Ecto neural progenitor cell (in vitro differentiated cells): ENCODE results near the gene GLYAT.

Experiments
- DNase-seq: peaks from one replicate; pipeline ENCODE4 v3.0.0-alpha.2; 2018; ENCODE audit warnings: low spot score

Gene GLYAT

DNA sequence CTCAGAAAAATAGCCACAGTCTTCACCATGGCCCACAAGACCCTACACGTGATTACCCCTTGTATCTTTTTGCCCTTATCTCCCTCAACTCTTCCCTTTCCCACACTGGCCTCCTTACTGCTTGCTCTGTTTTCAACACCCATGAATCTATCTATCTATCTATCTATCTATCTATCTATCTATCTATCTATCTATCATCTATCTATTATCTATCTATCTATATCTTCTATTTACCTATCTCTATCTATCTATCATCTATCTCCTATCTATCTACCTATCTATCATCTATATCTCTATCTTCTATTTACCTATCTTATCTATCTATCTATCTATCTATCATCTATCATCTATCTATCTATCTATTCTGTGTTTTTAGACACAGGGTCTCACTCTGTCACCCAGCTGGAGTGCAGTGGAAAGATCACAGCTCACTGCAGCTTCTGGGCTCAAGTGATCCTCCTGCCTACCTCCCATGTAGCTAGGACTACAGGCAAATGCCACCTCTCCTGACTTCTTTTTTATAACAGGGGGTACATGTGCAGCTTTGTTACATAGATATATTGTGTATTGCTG lies 55.1 kb downstream of the GLYAT start:
- DNase-seq: no peak

DNA sequence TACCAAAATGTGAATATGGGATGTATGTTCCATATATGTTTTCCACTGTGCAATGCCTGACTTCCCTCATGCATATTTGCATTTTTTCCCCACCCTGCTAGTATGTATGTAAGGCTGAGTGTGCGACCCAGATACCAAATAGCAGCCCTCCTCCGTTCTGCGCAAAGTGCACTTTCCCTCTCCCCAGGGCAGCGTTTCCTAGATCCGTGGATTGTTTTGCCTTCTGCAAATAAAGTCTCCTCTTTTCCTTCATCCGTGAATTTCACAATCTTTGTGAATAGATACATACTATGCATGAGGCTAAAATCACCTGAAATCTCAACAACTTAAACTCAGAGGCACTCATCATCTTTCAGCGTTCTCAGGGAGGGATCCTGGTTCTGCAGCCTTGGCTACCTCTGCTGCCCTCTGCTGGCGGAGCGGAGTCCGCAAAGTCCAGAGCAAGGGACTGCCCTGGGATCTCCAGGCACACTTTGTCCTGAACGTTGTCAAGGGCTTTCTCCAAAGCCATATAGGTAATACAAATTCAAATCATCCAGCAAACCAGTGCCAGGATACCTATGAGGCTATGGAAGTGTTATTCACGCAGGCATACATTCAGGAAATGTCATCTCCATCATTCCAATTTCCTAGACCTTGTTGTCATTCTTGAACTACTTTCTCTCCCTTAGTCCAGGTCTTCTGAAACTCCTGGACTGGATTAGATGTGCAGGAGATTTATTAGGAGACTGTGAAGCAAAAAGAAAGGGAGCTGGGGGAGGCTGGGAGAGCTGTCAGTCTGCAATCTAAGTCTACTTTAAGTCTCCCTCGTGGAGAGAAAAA lies 56.2 kb downstream of the GLYAT start:
- DNase-seq: peak; percentile 73

DNA sequence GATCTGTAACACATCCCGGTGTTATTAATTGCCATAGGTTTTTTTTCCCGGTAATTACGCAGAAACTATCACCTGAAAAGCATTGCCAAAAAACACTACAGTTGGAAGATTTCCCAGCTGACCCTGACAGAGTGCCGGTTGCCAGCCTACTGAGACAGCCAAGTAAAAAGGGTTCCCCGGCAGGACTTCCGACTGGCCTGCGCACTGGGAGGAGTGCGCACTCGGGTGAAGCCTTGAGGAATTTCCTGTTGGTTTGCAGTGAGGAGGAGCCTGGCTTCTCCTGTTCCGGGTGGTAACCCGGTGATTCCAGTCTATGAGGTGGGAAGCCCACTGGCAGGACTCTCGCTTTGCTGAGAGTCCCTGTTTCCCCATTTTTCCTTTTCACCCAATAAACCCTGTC lies 57.1 kb downstream of the GLYAT start:
- no peak for DNase-seq

DNA sequence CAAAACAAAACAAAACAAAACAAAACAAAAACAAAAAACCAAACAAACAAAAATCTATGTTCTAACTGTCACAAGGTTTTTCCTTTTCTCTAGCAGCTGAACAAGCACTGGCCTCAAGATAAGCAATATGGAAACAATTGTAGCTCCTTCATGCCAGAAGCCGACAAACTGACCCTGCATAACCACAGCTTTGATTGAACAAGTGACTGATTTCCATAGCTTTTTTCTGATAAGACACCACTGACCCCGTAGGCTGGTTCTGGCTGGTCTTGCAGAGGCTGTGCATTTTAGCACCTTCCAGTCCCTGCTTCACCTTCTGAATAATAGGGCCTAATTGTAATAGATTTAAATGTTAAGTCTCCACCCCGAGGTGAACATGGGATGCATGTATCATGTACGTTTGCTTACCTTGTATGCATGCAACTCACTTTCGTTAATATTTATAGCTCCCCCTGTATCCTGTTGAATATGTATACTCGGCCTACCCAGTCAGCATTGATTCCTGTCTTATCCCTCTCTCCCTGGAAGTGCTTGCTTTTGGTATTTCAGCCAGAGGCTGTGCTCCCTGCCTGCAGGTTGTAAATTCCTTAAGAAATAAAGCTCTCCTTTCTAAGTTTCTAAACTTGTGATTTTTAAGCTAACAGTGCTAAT lies 59.6 kb downstream of the GLYAT start:
- no peak for DNase-seq

DNA sequence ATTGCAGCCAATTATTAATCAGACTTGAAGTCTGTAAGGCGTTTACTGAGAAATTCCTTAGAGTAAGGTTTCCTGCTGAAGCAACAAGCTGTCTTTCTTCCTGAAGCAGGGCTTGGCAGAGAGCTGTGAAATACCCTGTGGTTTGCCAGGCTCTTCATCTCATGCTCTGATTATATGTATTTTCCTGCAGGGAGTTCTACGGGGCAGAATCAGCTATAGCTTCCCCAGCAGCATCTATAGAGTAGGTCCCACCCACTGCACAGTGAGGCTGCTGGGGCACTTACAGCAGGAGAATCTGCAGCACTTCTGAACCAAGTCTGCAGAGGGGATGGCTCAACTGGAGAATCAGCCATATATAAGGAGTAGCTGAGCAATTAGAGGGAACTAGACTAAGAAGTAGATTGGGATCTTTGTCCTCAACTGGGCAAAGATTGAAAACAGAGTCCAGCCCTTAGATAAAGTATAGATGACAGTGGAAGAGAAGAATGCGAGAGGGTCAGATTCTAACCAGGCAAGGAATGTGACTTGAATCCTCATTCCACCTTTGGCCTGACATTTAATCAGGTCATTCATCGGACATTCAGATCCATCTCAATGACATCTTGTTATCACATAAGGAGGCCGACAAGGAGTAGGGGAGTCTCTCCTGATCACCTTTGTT lies 71.7 kb downstream of the GLYAT start:
- no peak for DNase-seq

DNA sequence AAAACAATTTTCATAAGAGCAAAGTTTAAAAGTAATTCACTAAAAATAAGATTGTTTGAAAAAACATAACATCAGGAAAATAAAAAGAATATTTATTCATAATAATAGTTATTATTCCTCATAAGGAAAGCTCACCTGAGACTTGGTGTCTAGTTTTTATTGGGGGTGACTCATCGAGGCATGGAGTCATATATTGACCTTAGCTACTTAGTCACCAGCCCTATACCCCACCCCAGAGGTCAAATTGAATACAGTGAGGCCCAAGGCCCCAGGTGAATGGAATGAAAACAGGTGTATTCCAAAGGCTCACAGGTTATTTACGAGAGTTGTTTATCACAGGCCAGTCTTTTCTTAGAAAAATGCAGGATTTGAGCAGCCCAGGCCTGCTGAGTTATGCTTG lies 72.3 kb downstream of the GLYAT start:
- DNase-seq: no peak
